GM19468 (cell line): ENCODE data around the gene ITPRIP.
A peak's percentile ranks its signal among the peaks of the same experiment; 100 is the strongest.

Source experiments
- ATAC-seq: cut with Tn5 transposase; IDR thresholded peaks from one replicate; pipeline ENCODE4 v1.9.1; 2021; ENCODE audit warnings: mild to moderate bottlenecking, moderate library complexity, moderate number of reproducible peaks; ENCODE audit not compliant: unreplicated experiment; ENCODE audit errors: extremely low read depth

Gene ITPRIP

DNA sequence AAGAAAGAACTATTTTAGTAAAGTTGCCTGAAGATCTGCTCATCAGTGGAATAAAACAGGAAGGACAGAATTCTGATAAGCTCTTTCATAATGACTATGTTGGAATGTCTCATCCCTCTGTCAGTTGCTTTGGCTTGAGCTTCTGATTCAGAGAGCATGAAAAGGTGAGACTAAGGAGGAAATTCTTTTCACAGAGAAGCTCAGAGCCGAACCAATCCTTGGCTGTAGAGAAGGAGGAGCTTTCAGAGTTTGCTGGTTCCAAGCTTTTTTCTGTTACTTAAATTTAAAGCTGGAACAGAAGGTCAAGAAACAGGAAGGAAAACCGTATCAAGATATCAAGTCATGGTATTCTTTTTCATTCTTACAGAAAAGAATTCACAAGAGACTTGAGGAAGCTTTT lies 45.3 kb downstream of the ITPRIP start:
- no peak for ATAC-seq

DNA sequence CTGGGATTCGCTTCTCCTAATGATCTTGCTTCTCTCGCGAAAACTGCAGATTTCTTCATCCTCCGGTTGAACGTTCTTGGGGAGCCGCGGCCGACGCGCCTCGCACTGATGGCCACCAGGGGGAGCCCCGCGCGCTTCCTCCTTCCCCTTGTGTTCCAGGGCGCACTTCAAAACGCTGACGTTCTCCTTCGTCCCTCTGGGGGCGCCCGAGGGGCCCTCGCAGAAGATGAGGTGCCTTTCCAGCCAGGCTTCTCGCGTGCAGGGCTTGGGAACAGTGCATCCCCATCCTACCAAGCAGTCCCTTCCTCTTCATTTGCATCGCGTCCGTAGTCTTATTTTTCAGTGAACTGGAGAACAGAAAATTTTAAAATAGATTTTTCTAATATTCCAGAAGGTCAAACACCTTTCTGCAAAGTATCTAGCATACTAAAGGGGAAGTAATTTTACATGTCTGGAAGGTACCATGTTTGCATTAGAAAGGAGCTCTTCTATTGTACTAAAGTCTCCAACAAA lies 46.8 kb downstream of the ITPRIP start:
- ATAC-seq = peak; percentile 96

DNA sequence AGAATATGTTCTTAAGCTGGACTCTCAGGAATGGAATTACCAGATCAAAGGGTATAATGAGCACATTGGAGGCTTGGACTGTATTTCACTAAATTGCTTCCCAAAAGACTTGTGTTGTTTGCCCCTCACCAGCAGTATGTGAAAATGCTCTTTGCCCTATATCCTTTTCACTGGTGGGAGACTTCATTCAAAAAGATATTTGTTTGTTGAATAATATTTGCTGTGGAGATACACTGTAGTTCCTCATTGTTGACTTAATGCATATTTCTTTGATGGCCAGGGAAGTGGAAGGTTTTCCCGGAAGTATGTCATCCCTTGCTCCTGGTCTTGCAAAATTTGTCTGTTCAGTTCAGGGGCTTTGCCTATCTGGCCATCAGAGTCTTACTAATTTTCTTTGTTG lies 49.9 kb downstream of the ITPRIP start:
- ATAC-seq = no peak

- ATAC-seq = no peak
Measured at GRCh38 chr10:104286939-104287338, 51.3 kb downstream of the ITPRIP start.

DNA sequence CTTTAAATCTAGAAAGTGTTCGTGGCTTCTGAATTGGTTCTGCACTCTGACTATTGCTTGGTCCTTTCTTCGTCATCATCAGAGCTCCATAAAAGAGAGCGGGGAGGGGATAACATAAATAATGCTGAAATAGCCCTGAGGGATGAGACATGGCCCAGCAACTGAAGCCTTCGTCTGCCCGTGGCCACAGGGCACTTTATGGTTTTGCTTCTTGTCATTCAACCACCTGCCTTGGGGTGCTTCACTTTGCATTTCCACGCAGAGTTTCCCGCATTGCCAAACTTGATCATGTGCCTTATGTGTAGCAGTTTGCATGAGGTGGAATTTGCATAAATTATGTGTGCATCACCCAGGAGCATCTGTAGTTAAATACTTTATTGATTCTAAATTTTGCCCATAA lies 53.4 kb downstream of the ITPRIP start:
- ATAC-seq = no peak

DNA sequence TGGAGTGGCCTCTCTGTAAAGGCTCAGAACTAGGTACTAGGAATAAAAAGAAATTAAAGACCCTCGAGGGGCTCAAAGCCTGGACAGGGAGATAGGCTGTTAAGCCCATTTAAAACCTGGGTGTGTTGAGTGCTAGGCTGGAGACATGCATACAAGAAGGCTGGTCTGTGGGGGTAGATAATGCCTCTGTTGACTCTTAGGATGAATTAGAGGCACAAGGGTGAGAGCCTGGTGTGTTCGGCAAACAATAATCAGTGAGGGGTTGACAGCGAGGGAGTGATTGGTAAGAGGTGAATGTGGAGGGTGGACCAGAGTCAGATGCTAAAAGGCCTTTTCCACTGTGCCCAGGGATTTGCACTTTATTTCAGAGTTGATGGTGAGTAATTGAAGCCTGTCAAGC lies 56.6 kb downstream of the ITPRIP start:
- ATAC-seq = no peak

DNA sequence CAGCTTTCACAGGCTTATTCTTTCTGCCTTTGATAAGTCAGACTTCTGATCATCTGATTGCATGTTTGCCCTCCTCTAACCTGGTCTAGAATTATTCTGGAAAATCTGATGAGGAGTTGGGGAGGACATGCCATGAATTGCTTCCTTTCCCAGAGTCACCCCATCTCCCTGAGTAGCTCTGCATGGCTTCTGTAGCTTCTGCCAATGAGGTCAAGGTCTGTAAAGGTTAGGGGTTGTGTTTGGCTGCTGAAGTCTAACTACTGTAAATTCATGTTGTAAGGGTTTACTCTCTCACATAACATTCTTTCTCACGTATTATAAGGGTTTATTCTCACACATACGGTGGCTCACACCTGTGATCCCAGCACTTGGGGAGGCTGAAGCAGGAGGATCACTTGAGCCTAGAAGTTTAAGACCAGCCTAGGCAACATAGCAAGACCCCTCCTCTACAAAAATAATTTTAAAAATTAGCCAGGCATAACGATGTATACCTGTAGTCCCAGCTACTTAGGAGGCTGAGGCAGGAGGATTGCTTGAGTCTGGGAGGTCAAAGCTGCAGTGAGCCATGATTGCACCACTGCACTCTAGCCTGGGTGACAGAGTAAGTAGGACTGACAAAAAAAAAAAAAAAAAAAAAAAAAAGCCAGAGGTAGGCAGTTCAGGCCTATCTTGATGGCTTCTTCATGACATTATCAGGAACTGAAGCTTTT lies 58.6 kb downstream of the ITPRIP start:
- ATAC-seq = no peak

DNA sequence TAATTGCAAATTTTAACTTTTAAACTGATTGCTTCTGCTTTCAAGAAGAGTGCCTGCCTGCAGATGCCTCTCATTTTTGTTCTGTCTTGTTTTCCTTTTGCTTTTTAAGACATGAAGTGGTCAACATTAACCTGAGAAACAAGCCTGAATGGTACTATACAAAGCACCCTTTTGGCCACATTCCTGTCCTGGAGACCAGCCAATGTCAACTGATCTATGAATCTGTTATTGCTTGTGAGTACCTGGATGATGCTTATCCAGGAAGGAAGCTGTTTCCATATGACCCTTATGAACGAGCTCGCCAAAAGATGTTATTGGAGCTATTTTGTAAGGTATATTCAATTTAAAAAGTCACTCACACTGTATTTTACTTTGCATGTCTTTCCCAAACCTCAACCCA lies 60.5 kb downstream of the ITPRIP start:
- no peak for ATAC-seq

DNA sequence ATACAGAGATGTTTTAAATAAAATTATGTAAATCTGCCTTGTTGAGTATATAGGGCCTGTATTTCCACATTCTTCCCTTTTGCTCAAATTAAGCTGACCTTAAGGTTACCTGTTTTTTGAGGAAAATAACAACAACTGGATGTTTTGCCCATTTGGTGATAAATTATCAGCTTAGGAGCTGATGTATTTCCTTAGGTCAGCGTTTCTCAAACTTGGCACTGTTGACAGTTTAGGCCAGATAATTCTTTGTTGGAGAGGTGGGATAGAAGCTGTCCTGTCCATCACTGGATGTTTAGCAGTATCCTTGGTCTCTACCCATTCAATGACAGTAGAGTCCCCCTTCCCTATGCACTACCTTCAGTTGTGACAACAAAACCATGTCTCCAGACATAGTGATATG lies 62.1 kb downstream of the ITPRIP start:
- no peak for ATAC-seq

DNA sequence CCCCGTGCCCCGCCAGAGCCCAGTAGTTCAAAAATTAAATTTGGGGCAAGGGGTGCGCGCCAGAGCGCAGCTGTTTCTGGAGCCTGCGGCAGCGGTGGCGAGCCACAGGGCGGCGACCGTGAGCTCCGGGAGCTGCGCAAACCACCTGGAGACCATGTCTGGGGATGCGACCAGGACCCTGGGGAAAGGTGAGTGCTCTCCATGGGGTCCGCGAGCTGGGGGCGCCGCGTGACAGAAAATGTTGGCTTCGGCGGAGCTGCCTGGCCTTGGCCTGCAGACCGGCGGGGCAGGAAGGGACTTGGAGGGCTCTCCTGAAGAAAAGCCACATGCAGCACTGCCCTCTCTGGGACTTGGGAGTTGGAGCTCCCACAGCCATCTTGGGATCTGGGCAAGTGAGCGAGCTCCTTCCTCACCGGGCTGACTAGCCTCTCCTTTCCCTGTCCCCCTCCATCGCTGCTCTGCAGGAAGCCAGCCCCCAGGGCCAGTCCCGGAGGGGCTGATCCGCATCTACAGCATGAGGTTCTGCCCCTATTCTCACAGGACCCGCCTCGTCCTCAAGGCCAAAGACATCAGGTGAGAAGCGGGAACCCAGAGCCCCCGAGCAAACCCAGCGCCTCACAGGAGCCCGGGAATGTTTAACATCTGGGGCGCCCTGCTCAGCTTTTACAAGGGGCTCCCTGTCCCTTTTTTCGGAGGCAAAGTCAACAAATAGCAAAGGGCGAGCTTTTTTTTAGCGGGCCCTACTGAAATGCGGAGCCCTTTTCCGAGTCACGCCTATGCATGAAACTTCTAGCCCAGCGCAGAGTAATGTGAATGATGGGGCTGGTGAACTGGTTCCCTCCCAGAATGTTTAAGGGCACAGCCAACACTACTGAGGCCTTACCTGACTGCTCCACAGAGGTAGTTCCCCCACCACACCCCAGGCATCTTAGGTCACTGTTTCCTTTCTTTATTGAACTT lies 63.2 kb downstream of the ITPRIP start:
- ATAC-seq = peak; percentile 54

DNA sequence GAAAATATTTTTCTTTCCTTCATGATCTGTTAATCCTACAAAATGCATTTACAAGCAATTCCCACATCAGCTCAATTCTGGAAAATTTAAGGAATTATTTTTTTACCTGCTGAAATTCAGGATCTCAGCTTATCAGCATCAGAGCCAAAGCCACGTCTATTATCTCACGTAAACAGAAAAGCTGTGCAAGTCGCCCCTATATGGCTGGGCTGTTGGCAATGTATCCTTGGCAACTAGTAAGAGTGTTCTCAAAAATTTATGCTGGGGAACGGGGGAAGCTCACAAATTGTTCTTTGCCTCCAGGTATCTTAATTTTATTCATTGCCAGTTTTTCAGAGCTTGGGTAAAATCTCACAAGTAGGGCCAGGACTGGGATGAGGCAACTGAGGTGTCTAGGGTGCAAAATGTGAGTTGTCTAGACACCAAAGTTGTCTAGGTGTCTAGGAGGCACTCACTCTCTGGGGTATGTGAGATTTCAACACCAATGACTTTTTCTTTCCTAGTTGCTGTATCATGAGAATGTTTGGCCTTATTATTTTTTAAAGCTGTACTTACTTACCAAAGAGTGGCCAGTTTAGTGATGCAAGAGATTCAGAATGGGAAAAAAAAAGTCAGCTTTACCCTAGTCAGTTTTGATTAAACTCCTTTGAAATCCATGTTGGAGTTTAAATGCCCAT lies 64.2 kb downstream of the ITPRIP start:
- no peak for ATAC-seq

GRCh38 chr10:104273286-104273685 lies 65.0 kb downstream of the ITPRIP start:
- no peak for ATAC-seq

DNA sequence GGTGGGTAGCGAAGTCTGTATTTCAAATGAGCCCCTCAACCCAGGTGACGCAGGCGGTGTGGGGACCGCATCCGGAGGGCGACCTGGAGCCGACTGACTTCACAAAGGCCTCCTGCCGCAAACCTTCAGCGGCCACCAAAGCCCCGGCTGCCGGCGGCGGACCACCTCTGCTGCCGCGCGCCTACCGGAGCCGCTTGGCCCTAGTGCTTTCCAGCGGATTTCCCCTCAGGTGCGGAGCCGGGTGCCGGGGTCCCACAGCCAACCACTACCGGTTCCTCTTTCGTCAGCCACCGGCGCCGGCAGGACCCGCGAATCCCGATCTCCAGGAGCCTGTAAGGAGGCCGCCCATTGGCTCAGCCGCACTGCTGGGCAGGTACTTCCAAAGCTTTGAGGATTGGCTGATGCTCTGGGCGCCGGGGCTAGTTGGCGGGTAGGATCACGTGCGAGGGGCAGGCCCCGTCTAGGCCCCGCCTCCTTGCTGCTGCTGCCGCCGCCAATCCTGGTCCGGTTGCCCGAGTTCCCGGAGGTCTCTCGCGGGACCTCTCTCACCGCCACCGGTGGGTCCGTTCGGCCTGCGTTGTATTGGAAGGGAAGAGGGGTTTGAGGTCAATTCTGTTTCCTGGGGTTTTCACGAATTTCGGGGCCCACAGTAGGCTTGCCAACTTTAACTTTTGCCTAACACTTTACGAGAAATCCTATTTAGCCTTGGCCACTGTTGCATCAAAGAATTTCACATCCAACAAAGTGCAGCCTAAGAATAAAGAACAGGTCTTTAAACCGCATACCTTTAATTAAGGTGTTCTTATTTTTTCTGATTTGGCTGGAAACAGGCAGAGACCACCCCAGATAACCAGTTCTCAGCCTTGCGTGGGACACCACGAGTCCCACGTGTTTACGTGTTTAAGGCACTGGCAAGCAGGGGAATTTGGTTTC lies 69.3 kb downstream of the ITPRIP start, which contains the start of gene GSTO2:
GSTO2 (plus strand) TSS at position 472 of the 933 bp plus-strand sequence. CDS start 5,732 bp downstream, outside the sequence.
- peak; percentile 100 for ATAC-seq

DNA sequence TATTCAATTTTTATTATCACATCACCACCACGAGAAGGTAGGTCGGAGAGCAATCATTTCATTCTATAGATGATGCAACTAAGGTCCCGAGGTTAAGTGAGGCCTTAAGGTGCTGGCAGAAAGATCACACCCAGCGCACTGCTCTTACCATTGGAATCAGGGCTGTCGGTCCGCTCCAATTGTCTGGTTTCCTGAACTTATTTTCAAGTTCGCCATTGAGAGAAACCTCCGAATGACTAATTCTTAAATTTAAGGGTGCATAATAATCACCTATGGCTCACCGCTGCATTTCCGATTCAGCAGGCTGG lies 69.9 kb downstream of the ITPRIP start:
- ATAC-seq = no peak

- ATAC-seq = no peak
Measured at GRCh38 chr10:104267721-104268404, 70.4 kb downstream of the ITPRIP start.

DNA sequence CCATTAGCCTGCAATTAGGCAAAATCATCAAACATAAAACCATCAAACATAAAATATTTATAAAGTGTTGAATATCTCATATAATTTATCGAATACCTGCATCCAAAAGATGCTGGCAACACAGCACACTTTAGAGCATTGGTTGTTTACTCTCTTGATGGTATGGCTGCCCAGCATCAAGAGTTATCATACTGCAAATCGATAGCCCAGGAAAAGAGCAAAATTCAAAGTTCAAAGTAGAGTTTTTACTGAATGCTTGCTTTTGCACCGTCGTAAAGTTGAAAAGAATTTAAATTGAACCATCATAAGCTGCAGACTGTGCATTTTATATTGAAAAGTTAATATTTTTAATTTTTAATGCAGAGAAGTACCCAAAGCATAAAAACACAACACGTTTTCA lies 73.5 kb downstream of the ITPRIP start:
- ATAC-seq = no peak

DNA sequence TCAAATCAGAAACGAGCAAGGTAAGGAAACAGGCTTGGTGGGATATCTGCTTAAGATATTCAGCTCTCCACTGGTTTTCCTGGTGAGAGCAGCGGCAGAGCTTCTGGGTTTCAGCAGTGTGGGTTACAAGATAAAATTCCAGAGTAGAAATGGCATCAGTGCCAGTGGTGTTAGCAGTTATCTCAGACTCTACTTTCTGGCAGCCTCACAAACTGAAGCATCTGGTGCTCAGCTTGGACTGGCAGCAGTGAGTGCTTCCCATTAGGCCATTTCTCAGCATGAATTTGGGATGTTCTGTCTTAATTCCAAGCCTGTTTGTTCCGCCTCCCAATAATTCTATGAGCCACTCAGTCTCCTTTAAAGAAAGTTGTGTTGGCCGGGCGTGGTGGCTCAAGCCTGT lies 76.2 kb downstream of the ITPRIP start:
- ATAC-seq = no peak

- no peak for ATAC-seq
Measured at GRCh38 chr10:104260775-104261115, 77.5 kb downstream of the ITPRIP start.
